LNCaP clone FGC (cell line): ENCODE results near the gene CFAP61.

Source experiments
- DNase-seq: peaks from one replicate; pipeline ENCODE4 v3.0.0-alpha.2; 2011; ENCODE audit warnings: low read depth
- H3K4me3 ChIP-seq: 2 replicates; pipeline ENCODE4 v1.5.1; 2011; ENCODE audit warnings: mild to moderate bottlenecking, low read depth, low read length, control low read depth
- TF ChIP-seq, protein P1 (sequence below): IDR thresholded peaks from 2 replicates; pipeline ENCODE4 v1.5.1; 2012; ENCODE audit warnings: mild to moderate bottlenecking; ENCODE audit not compliant: control insufficient read depth, insufficient read depth; ENCODE audit errors: extremely low read depth

The CFAP61 gene

DNA sequence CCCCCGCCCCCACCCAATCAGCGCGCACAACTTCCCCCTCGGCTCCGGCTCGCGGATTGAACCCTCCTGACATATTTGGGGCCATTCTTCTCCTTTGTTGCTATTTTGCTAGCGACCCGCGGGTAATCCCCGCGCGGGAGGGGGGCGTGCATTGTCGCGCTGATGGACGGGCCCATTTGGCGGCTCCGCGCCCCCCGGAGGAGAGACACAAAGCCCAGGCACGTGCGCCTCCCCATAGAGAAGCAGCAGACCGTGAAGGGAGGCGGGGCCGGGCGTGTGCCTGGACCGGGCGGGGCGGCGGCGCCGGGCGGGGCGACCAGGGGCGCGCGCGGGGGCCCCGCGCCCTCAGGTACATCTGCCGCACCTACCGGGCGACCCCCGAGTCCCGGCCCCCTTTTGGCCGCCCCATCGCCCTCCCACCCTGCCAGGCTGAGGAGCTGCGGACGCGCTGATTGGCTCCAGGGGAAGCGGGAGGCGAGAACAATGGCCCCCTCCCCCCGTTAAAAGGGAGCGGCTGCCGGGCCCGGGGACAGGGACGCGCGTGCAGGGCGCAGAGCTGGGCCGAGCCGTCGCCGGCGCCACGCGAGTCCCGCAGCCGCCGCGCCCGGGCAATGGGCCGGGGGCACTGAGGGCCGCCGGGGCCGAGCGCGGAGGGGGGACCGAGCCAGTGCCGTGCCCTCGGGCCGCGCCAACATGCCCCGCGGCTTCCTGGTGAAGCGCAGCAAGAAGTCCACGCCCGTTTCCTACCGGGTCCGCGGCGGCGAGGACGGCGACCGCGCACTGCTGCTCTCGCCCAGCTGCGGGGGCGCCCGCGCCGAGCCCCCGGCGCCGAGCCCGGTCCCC, 315.5 kb downstream of the CFAP61 start, which contains the start of gene INSM1:
TSS of gene INSM1 (plus strand) at position 530 of the 843 bp plus-strand sequence. CDS start at position 694, 164 bp downstream.
- no peak within 1 kb of the TSS for H3K4me3 ChIP-seq
- TF ChIP-seq, protein P1, sequence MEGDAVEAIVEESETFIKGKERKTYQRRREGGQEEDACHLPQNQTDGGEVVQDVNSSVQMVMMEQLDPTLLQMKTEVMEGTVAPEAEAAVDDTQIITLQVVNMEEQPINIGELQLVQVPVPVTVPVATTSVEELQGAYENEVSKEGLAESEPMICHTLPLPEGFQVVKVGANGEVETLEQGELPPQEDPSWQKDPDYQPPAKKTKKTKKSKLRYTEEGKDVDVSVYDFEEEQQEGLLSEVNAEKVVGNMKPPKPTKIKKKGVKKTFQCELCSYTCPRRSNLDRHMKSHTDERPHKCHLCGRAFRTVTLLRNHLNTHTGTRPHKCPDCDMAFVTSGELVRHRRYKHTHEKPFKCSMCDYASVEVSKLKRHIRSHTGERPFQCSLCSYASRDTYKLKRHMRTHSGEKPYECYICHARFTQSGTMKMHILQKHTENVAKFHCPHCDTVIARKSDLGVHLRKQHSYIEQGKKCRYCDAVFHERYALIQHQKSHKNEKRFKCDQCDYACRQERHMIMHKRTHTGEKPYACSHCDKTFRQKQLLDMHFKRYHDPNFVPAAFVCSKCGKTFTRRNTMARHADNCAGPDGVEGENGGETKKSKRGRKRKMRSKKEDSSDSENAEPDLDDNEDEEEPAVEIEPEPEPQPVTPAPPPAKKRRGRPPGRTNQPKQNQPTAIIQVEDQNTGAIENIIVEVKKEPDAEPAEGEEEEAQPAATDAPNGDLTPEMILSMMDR, result no peak
- no peak for DNase-seq

DNA sequence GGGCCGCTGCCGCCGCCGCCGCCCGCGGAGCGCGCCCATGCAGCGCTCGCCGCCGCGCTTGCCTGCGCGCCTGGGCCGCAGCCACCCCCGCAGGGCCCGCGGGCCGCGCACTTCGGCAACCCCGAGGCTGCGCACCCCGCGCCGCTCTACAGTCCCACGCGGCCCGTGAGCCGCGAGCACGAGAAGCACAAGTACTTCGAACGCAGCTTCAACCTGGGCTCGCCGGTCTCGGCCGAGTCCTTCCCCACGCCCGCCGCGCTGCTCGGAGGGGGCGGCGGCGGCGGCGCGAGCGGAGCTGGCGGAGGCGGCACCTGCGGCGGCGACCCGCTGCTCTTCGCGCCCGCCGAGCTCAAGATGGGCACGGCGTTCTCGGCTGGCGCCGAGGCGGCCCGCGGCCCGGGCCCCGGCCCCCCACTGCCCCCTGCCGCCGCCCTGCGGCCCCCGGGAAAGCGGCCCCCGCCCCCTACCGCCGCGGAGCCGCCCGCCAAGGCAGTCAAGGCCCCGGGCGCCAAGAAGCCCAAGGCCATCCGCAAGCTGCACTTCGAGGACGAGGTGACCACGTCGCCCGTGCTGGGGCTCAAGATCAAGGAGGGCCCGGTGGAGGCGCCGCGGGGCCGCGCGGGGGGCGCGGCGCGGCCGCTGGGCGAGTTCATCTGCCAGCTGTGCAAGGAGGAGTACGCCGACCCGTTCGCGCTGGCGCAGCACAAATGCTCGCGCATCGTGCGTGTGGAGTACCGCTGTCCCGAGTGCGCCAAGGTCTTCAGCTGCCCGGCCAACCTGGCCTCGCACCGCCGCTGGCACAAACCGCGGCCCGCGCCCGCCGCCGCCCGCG, 316.3 kb downstream of the CFAP61 start:
- no peak overlapping the region for H3K4me3 ChIP-seq
- TF ChIP-seq, protein P1, result no peak
- no peak for DNase-seq

DNA sequence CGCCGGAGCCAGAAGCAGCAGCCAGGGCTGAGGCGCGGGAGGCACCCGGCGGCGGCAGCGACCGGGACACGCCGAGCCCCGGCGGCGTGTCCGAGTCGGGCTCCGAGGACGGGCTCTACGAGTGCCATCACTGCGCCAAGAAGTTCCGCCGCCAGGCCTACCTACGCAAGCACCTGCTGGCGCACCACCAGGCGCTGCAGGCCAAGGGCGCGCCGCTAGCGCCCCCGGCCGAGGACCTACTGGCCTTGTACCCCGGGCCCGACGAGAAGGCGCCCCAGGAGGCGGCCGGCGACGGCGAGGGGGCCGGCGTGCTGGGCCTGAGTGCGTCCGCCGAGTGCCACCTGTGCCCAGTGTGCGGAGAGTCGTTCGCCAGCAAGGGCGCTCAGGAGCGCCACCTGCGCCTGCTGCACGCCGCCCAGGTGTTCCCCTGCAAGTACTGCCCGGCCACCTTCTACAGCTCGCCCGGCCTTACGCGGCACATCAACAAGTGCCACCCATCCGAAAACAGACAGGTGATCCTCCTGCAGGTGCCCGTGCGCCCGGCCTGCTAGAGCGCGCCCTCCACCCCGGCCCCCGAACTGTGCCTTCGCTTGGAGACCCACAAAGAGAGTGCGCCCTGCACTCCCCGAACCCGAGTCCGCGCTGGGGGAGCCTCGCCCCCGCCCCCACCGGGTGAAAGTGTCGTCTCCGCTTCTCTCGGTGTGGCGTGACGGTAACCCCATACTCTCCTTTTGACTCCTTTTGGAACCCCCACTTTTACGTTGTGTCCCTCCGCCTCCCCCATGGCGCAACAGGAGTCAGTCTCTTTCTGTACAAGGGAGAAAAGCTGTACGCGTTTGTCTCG, 317.1 kb downstream of the CFAP61 start:
- TF ChIP-seq, protein P1, result peak; percentile 50
- H3K4me3 ChIP-seq, result no peak overlapping the region
- no peak for DNase-seq

DNA sequence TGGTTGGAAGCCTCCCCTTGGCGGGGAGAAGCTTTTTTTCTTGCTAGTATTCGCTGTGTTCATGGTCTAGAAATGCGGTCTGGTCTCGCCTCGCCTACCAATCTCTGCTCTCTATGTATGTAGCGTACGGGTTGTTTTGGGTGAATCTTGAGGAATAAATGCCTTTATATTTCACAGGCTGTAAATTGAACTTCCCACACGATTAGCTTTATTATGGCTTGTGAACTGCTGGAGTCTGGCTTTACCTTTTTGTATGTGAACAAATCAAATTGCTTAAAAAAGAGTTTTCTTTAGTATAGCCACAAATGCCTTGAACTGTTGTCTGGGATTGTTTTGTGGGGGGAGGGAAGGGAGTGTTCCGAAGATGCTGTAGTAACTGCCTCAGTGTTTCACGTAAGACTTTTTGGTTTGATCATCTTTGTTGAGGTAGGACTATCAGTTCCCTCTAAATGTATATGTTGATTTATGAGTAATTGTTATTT, 317.8 kb downstream of the CFAP61 start:
- TF ChIP-seq, protein P1, result no peak
- DNase-seq, result no peak
- H3K4me3 ChIP-seq, result no peak overlapping the region

DNA sequence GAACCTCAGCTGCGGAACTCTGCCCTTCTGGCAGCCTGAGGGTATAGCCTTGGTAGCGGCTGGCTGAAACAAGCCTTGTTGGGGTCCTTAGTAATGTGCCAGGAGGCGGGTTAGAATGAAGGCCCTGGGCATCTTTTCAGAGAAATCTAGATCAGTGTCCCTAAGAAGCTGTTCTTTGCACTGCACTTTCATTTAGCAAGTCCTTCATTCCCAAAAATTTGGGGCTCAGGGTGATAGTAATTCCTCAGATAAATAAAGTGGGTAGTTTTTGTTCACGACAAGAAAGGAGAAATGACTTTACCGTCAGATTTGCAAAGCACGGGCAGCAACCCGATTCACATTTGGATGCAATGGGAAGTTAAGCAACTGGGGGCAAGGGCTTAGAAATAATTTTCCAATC, 318.8 kb downstream of the CFAP61 start:
- DNase-seq, result no peak
- no peak overlapping the region for H3K4me3 ChIP-seq
- TF ChIP-seq, protein P1, result no peak

DNA sequence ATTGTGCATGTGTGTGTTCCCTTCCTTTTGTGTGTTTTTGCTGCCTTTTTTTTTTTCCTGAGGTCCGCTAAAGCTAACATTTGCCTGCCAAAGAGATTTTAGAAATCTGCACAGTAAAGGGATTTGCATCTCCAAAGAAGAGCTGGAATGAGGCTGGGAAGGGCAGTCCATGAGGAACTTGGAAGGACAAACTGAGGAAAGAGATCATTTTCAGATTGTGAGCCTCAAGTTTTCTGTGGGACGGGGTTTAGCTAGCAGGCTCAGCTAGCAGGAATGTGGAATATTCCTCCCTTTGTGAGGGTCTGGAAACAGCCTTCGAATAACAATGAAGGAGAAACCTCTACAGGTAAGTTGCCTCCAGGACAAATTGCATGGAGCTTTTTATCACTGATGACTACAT, 319.3 kb downstream of the CFAP61 start:
- TF ChIP-seq, protein P1, result no peak
- no peak overlapping the region for H3K4me3 ChIP-seq
- no peak for DNase-seq
